ENCODE measurements around the gene ZNF665. TPM values are rescaled to one million over a fixed set of nuclear protein-coding genes. Genes with fewer than 3 reads are reported as not detected.
"Not testable (repeated sequence)": the region's sequence is repeated elsewhere in the genome, so short reads cannot be mapped to it uniquely, and the experiment has no call there.

The ZNF665 gene
- total and polyA plus RNA-seq, 9 donors = 3.3 to 4.9 (median 3.8) TPM

GRCh38 chr19:53130506-53130905 is 62.7 kb downstream of the ZNF665 start:
- no peak for DNase-seq
- Histone ChIP-seq H3K9me3 (replicated peaks; ENCODE audit: control insufficient read depth, low read depth, low read length) (no peaks in the 10 kb centered on the region), H3K27me3 (ENCODE audit: control insufficient read depth, insufficient read depth, low read length) (no peaks in the 10 kb centered on the region), H3K4me3 (ENCODE audit: low read length) (no peak overlapping the region), H3K4me1 (ENCODE audit: control insufficient read depth, insufficient read depth, low read length) (peaks cover 8% of the 10 kb centered on the region), H3K27ac (ENCODE audit: low read length) (no peak overlapping the region), H3K36me3 (ENCODE audit: control insufficient read depth, insufficient read depth, low read length) (peaks cover 9% of the 10 kb centered on the region)
- WGBS (ENCODE audit: insufficient coverage) = 80% methylated on average over 7 of the region's 7 CpGs

DNA sequence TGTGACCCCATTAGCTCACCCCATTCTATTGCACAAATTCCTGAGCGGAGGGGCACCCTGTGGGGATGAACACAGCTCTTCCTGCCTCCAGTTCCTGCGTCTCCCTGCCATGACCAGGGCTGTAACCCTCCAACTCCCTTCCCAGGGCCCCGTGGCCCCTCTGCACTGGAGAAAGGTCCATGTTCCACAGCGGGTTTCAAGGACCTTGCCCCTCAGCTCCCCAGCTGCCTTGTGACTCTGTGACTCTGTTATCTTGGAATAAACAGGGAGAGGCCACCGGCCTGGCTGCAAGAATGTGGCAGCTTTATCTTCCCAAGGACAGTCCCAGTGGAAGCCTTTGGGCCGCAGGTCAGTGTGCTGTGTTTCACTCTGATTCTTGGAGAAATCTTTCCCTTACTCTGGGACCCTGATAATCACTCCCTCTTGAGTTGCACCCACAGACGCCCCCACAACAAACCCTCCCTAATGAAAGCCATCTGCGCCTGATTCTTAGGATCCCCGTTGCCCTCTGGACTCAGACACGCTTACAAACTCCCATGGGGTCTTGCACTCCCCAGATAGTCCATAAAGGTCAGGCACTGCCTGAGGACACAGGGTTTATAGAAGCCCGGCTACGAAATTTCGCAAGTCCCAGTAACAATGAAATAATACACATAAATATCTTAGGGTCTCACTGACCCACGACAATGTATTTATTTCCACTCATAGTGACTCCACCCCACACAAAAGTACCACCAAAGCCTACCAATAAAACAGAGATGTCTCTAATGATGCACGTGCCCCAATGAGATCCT is 66.2 kb downstream of the ZNF665 start:
- not testable (repeated sequence) for DNase-seq; H3K4me1 ChIP-seq (ENCODE audit: control insufficient read depth, insufficient read depth, low read length); H3K4me3 ChIP-seq (ENCODE audit: low read length); H3K9me3 ChIP-seq (replicated peaks; ENCODE audit: control insufficient read depth, low read depth, low read length); H3K27ac ChIP-seq (ENCODE audit: low read length); H3K27me3 ChIP-seq (ENCODE audit: control insufficient read depth, insufficient read depth, low read length)
- WGBS (ENCODE audit: insufficient coverage) = 69% methylated on average over 4 of the region's 15 CpGs
- peaks cover 18% of the 10 kb centered on the region for H3K36me3 ChIP-seq (ENCODE audit: control insufficient read depth, insufficient read depth, low read length)

GRCh38 chr19:53123400-53123799 is 69.8 kb downstream of the ZNF665 start:
- Histone ChIP-seq H3K4me1 (ENCODE audit: control insufficient read depth, insufficient read depth, low read length) (no peaks in the 10 kb centered on the region), H3K9me3 (replicated peaks; ENCODE audit: control insufficient read depth, low read depth, low read length) (no peaks in the 10 kb centered on the region), H3K27ac (ENCODE audit: low read length) (no peak overlapping the region), H3K36me3 (ENCODE audit: control insufficient read depth, insufficient read depth, low read length) (peaks cover 10% of the 10 kb centered on the region), H3K27me3 (ENCODE audit: control insufficient read depth, insufficient read depth, low read length) (no peaks in the 10 kb centered on the region), H3K4me3 (ENCODE audit: low read length) (no peak overlapping the region)
- DNase-seq = no peak
- 82% methylated on average over 6 of the region's 7 CpGs for WGBS (ENCODE audit: insufficient coverage)

Other genes starting within 250 kb of the ZNF665 start
- 10.7 TPM for gene ZNF816, start 230.5 kb downstream of the ZNF665 start, total RNA-seq
- gene ZNF816, start 230.5 kb downstream of the ZNF665 start, polyA plus RNA-seq (ENCODE audit: insufficient read depth in 1 of 8, insufficient read length in 8 of 8, low replicate concordance in 1 of 8) = 1 to 10 TPM; 5.8 to 7.3 (median 6.3) TPM
- gene ERVV-1, start 179.4 kb downstream of the ZNF665 start, total RNA-seq = 0.04 TPM
- gene ERVV-1, start 179.4 kb downstream of the ZNF665 start, polyA plus RNA-seq (ENCODE audit: insufficient read depth in 1 of 8, insufficient read length in 8 of 8, low replicate concordance in 1 of 8) = under 1 TPM in 3 of 8 donors, not detected in 5; 0.07 to 0.08 (median 0.08) TPM
- not detected for gene ERVV-2, start 148.6 kb downstream of the ZNF665 start, total RNA-seq
- under 1 TPM in 1 of 8 donors, not detected in 7; 0.05 TPM for gene ERVV-2, start 148.6 kb downstream of the ZNF665 start, polyA plus RNA-seq (ENCODE audit: insufficient read depth in 1 of 8, insufficient read length in 8 of 8, low replicate concordance in 1 of 8)
- gene ZNF160, start 89.9 kb downstream of the ZNF665 start, total RNA-seq = 27.5 TPM
- gene ZNF160, start 89.9 kb downstream of the ZNF665 start, polyA plus RNA-seq (ENCODE audit: insufficient read depth in 1 of 8, insufficient read length in 8 of 8, low replicate concordance in 1 of 8) = 10 to 100 TPM; 15.7 to 26.0 (median 18.8) TPM
- 13.0 TPM for gene ZNF415, start 60.4 kb downstream of the ZNF665 start, total RNA-seq
- 10 to 100 TPM in 6 of 8 donors, 1 to 10 TPM in 2; 9.2 to 13.4 (median 12.3) TPM for gene ZNF415, start 60.4 kb downstream of the ZNF665 start, polyA plus RNA-seq (ENCODE audit: insufficient read depth in 1 of 8, insufficient read length in 8 of 8, low replicate concordance in 1 of 8)
- gene ZNF347, start 34.3 kb downstream of the ZNF665 start, total RNA-seq = 9.6 TPM
- 1 to 10 TPM; 4.5 to 8.5 (median 6.0) TPM for gene ZNF347, start 34.3 kb downstream of the ZNF665 start, polyA plus RNA-seq (ENCODE audit: insufficient read depth in 1 of 8, insufficient read length in 8 of 8, low replicate concordance in 1 of 8)
- gene ZNF677, start 61.5 kb upstream of the ZNF665 start, total RNA-seq = 28.7 TPM
- 10 to 100 TPM; 19.3 to 32.5 (median 28.8) TPM for gene ZNF677, start 61.5 kb upstream of the ZNF665 start, polyA plus RNA-seq (ENCODE audit: insufficient read depth in 1 of 8, insufficient read length in 8 of 8, low replicate concordance in 1 of 8)
- gene VN1R2, start 64.9 kb upstream of the ZNF665 start, total RNA-seq = 0.04 TPM
- gene VN1R2, start 64.9 kb upstream of the ZNF665 start, polyA plus RNA-seq (ENCODE audit: insufficient read depth in 1 of 8, insufficient read length in 8 of 8, low replicate concordance in 1 of 8) = not detected
- not detected for gene VN1R4, start 74.4 kb upstream of the ZNF665 start, total RNA-seq
- gene VN1R4, start 74.4 kb upstream of the ZNF665 start, polyA plus RNA-seq (ENCODE audit: insufficient read depth in 1 of 8, insufficient read length in 8 of 8, low replicate concordance in 1 of 8) = not detected
- 9.6 TPM for gene ZNF845, start 140.4 kb upstream of the ZNF665 start, total RNA-seq
- 1 to 10 TPM; 3.3 to 6.2 (median 5.8) TPM for gene ZNF845, start 140.4 kb upstream of the ZNF665 start, polyA plus RNA-seq (ENCODE audit: insufficient read depth in 1 of 8, insufficient read length in 8 of 8, low replicate concordance in 1 of 8)
- gene ZNF525, start 172.3 kb upstream of the ZNF665 start, total RNA-seq = 12.3 TPM
- gene ZNF525, start 172.3 kb upstream of the ZNF665 start, polyA plus RNA-seq (ENCODE audit: insufficient read depth in 1 of 8, insufficient read length in 8 of 8, low replicate concordance in 1 of 8) = 1 to 10 TPM; 3.7 to 7.5 (median 4.8) TPM
- gene ZNF765, start 201.8 kb upstream of the ZNF665 start, total RNA-seq = 12.0 TPM
- gene ZNF765, start 201.8 kb upstream of the ZNF665 start, polyA plus RNA-seq (ENCODE audit: insufficient read depth in 1 of 8, insufficient read length in 8 of 8, low replicate concordance in 1 of 8) = 10 to 100 TPM in 1 of 8 donors, 1 to 10 TPM in 7; 5.5 to 10.2 (median 7.6) TPM
- gene ZNF761, start 238.6 kb upstream of the ZNF665 start, total RNA-seq = 9.9 TPM
- 10 to 100 TPM in 2 of 8 donors, 1 to 10 TPM in 6; 7.5 to 11.6 (median 8.3) TPM for gene ZNF761, start 238.6 kb upstream of the ZNF665 start, polyA plus RNA-seq (ENCODE audit: insufficient read depth in 1 of 8, insufficient read length in 8 of 8, low replicate concordance in 1 of 8)